HG03565 (cell line): ENCODE measurements around the gene MCC.

Experiments
- ATAC-seq: cut with Tn5 transposase; IDR thresholded peaks from one replicate; pipeline ENCODE4 v1.9.1; 2021; ENCODE audit warnings: mild to moderate bottlenecking, moderate library complexity; ENCODE audit not compliant: unreplicated experiment

Gene MCC

DNA sequence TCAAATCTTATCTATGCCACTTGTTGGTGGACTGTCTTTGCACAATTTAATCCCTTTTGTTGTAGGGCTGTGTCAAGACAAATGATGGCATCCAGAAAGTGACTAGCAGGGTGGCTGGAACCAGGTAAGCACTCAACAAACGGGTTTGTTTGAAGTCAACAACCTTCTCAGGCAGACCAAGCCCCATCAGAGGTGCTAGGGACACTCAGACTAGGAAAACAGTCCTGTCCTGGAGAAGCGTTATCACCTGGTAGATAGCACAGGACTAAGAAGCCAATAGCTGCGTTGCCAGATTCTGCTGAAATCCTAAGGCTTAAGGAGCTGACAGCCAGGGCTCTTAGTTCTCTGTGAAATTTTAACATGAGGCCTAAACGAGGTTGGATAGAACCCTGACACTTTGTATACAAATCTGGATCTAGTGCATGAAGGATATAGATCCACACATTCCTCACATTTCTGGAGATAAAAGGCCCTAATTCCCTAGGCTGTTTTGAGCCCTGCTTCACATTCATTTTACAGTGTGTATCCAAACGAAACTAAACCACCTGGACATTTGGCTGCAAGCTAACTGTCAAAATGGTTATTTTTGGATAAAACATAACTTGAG, 331.9 kb downstream of the MCC start:
- ATAC-seq, result no peak

DNA sequence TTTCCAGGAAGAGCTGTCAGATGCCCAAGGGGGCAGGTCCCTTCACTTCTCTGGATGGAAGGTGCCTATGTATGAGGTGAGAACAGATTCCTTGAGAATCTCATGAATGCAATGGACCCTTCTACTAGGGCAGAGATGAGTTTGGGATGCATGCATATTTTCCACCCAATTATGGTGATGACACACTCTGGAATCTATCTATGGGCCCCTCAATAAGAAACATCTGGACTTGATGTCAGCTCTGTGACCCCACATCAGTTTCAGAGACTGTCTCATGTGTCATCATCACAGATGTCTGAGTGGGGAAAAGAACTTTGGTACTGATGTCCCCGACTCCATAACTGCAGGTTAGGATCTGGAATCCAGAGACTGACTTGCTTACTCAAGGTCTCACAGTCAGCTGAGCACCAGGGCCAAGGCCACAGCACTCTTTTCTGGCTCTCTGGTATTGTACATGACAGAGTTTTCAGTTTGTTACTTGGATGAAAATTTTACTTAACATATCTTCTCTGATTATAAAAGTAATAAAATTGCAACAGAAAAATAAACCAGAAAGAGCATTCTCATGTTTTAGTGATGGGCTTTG, 334.6 kb downstream of the MCC start:
- no peak for ATAC-seq

DNA sequence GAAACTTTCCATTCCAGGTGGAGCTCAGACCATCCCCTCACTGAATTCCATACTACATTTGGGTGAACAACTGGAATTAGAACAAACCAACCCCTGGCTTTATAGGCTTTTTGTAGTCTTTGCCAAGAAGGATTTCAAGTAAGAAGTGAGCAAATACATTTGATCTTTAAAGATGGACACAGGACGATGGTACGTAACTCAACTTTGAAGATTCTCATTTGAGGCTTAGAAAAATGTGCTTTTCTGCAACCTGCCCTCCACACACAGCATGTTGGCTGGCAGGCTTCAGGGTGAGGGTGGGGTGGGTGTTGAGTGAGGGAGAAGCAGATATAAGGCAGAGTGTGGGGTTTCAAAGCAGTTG, 335.9 kb downstream of the MCC start:
- ATAC-seq, result no peak

DNA sequence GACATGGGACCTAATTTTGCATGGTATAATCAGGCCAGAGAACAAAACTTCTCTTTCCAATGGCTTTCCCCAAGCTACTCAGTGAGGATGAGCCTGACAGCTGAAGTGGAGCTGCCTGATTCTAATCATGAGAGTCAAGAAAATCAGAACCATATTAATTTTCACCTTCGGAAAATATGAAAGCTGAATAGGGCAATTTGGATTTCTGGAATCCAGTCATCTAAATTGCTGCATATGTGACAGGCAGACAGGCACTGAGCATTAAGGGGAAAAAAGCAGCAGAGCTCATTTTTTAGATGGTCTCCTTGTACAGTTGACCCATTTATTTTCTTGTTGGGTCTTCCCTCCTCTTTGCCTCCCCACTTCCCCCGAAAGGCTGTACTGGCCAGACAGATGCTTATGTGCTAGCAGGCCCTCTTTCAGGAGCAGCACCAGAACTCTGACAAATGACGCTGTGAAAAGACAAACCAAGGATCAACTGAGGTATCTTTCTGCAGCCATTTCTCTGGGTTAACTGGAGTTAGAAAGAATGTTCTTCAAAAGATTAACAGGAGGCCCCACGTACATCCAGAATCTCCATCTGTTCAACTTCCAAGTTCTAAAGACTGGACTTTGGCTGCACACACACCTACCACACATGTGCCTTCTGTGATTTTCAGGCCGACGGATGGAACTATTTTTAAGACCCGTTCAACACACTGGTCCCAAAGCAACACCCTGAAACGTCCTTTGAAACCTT, 336.4 kb downstream of the MCC start:
- ATAC-seq, result no peak

DNA sequence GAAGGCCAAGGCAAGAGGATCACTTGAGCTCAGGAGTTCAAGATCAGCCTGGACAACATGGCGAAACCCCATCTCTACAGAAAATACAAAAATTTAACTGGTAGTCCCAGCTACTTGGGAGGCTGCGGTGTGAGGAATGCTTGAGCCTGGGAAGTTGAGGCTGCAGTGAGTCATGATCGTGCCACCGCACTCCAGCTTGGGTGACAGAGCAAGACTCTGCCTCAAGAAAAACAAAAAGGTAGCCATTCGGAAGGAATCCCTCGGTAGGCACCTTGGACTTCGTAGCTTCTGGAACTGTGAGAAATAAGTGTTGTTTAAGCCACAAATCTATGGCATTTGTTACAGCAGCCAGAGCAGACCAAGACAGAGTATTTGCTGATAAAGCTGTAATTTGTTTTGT, 337.4 kb downstream of the MCC start:
- ATAC-seq, result no peak

DNA sequence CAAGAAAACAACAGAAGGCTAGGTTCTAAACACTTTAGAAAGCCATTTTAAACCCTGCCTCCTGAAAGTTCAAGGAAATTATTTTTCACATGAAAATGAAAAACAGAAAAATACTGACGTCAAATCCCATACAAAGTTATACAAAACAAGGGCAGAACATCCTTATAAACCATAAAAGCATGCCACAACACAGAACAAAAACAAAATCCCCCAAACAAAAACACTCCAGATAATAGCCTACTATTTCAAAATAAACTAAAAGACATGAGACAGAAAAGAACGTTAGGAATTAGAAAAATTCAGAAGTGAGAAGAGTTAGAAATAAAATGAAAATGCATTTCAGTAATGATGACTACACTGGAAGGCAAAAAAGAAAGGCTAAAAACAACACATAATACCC, 338.0 kb downstream of the MCC start:
- ATAC-seq, result no peak

DNA sequence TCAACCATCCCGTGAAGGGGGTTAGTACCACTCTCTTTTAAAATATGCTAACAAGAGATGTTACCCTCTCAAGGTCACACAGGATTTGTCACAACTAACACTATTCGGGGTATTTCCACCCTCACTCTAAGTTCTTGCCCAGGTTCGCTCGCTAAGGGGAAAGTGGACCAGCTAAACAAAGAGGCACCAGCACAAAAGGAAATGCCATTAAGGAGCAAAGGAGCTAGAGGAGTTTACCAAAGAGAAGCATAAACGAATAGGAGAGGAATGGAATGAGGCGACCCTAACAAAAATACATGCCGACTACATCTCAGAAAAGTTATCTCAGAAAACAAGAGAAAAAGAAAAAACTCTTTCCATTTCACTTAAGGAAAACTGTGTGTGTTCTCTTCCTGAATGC, 340.7 kb downstream of the MCC start:
- ATAC-seq, result no peak

DNA sequence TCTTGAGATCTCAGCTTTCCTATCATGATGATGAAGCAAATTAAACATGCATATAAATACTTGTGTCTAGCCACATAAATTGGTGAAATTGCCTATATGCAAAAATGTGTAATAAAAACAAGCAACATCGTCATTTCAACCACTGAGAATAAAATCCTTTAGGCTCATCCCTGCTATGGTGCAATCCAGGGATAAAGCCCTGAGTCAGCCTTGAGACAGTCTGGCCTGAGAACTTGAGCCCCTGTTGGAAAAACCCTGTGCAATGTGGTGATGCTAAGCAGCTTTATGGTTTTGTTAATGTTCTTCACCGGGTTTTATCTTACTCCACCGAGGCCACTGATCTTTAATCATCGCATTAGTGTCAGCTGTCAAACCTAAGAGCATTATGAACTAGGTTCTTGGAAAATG, 341.1 kb downstream of the MCC start:
- no peak for ATAC-seq

DNA sequence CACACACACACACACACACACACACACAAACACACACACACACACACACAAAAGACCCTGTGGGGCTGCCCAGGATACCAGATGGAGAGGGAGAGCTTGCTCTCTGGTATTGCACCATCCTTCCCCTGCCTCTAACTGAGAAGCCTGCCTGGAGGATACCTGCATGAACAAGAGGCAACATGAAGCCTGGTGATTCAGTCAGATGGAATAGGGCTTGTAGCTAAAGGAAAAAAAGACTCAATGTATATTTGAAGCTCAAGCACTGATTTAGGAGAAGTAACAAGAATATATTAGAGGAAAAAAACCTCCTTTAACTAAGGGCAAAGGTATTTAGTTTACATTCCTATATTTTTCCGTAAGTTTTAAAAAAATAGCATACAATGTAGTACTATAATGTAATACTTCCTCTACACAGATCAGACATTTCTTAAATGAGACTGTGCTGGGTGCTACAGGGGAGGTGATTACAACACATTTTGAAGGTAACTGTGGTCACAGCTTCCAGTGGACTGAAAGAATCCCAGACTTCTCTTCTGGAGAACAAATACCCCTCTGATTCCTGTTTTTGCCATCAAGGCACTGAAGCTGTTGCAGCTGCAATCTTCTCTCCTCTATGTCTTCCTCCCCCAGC, 342.4 kb downstream of the MCC start:
- ATAC-seq, result no peak

DNA sequence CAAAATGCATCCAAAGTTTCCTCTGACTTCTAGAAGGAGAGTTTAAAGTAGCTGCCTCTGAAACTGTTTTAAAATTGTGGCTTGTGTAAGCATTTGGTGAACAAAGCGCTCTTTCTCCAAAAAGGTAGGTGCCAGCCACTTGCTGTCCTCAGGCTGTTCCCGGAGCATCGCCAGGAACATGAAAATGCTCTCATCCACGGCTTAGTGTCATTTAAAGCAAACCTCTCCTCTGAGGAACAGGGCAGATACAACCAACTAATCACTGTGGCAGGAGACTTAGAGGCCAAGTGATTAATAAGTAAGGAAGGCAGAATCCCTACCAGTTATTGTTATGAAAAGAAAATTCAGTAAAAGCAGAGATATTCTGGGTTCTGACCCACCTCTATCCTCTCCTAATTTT, 346.1 kb downstream of the MCC start:
- ATAC-seq, result no peak

DNA sequence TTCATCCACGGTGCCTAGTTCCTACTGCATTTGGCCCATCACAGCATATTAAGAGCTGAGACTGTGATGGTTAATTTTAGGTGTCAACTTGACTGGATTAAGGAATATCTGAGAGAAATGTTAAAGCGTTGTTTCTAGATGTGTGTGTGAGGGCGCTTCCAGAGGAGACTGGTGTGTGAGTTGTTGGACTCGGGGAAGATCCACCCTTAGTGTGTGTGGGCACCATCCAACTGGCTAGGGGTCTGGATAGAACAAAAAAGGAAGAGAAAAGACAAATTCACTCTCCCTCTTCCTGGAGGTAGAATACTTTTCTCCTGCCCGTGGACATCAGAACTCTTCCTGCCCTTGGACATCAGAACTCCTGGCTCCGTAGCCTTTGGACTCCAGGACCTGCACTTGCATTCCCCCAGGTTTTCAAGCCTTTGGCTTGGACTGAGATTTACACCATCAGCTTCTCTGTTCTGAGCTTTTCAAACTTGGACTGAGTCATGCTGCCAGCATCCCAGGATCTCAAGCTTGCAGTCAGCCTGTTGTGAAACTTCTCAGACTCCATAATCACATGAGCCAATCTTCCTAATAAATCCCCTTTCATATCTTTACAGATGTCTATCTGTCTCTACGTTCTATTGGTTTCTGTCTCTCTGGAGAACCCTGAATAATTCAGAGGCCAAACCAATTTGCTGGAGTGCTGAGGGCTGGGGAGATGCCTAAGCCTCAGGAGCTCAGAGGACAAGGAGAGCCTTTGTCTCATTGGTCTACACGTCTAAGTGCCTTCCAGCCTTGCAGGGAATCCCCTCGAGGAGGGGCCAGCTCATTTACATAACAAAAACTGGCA, 347.2 kb downstream of the MCC start:
- no peak for ATAC-seq

DNA sequence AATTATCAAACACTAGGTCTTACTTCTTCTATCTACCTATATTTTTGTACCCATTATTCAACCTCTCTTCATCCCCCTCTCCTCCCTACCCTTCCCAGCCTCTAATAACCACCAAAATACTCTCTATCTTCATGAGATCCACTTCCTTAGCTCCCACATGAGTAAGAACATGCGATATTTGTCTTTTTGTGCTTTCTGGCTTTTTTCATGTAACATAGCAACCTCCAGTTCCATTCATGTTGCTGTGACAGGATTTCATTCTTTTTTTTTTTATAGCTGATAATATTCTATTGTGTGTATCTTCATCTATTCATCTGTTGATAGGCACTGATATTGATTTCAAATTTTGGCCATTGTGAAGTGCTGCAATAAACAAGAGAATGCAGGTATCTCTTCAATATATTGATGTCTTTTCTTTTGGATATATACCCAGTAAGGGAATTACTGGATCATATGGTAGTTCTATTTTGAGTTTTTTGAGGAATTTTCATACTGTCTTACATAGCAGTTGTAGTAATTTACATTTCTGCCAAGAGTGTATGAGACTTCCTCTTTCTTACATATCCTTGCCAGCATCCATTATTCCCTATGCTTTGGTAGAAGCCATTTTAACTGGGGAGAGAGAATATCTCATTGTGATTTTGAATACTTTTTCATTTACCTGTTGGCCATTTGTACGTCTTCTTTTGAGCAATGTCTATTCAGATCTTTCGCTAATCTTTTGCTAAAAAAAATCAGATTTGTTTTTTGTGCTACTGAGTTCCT, 354.9 kb downstream of the MCC start:
- ATAC-seq, result no peak

DNA sequence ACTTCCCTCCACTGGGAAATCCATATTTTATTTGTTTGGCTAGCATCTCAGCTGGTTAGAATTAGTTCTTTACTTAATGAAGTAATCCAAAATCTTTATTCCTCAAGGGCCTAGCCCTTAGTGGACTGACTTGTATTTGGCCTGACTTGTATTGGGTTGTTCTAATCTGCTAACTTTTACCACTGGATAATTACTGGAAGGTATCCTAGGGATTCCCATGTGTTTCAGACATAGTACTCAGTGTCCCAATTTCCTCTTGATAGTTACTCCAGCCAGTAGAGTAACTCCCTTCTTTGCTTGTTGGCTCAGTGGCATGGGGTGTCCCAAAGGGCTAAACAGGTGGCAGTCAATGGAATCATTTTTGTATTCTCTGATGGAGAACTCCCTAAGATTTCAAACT, 355.7 kb downstream of the MCC start:
- ATAC-seq, result no peak

DNA sequence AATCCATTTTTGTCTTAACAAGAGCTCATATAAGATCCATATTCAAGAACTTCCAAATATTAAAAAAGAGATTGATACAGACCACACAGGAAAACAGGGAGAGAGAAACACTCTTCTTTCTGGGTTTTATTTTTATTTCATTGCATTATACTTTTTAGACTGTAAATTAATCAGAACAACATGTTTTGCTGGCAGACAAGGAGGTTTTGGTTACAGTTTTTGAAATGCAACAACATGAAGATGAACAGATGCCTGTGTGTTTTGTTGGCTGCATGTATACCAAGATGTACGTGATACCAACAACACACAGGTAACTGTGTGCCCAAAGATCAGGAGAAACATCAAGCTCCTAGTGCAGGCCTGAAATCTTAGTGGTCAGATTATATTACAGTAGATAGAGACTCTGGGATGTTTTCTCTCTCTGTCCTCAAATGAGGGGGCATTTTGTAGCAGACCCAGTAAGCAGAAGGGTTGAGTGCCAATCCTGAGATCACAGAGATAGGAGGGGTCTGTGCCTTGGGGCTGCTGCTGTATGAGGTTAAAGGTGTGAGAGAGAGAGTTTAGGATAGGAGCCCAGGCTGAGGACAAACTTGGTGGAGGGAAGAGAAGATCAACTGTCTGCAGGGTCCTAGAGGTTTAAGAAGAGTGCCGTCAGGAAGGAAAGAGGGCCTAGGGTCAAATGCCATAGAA, 359.5 kb downstream of the MCC start:
- no peak for ATAC-seq

DNA sequence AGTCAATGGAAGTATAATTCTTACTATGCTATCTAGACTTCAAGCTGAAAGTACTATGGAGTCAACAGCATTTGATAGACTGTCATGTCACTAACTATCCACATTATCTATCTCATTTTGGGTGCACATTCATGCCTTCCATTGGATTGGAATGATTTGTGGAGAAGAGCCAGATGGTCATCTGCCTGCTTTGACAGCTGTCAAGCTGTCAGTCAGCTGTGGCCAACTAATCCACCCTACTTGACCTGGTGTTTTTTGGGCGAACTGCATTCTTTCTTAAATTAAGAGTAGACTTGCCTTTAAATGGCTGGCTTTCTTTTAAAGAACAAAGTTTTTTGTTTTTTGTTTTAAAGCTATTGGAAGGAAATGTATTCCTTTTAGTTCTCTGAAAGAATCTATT, 360.2 kb downstream of the MCC start:
- no peak for ATAC-seq

DNA sequence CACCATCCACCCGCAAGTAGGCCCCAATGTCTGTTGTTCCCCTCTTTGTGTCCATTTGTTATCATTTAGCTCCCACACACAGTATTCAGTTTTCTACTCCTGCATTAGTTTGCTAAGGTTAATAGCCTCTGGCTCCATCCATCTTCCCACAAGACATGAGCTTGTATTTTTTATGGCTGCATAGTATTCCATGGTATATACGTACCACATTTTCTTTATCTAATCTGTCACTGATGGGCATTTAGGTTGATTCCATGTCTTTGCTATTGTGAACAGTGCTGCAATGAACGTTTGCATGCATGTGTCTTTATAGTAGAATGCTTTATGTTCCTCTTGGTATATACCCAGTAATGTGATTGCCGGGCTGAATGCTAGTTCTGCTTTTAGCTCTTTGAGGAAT, 361.2 kb downstream of the MCC start:
- ATAC-seq, result no peak

DNA sequence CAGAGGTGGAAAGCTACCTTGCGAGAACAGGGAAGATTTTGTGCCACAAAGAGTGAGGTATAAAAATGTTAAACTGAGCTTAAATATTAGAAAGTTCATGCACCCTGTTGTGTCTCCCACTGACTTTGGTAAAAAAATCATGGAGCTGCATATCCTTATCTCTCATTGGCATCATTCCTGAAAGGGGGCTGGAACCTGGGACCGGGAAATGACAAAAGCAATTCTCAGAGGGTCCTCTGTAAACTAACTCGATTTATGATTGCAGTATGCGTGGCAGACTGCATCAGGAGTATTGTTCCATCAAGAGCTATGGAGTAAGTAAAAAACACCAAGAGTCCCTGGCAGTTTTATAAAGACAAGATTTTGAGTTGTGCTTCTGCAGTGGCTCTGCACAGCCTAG, 362.9 kb downstream of the MCC start:
- no peak for ATAC-seq

DNA sequence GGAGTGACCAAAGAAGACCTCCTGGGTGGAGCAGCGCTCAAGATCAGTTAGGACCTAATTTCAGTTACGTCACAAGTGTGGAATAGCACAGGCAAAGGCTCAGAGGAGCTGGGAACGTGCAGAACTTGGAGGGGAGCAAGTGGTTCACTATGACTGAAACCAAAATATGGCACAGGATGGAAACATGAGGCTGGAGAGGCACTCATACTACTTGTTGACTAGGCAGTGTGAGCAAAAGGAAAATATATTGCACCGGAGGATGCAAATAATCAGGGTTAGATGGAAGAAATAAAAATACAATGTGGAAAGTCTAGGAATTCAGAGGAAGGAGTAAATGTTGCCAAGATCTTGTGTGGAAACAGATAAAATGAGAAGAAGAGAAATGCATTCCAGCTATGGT, 363.3 kb downstream of the MCC start:
- ATAC-seq, result no peak

DNA sequence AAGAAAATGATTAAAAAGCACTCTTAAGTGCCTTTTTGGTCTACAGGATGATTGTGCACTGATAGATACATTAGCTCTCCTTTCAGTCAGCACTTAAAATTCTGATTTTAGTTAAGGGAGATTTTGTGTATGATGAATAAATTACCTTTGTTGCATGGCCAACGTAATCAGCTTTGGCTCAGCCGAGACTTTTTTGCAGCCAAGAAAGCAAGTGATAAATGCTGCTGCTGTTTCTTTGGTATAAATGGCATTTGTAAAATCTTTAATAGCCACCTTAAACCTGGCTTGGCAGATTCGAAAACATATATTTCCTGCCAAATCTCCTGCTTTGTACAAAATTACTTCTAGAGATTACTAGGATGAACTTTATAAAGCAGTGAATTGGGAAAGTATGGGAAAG, 364.0 kb downstream of the MCC start:
- ATAC-seq, result no peak

DNA sequence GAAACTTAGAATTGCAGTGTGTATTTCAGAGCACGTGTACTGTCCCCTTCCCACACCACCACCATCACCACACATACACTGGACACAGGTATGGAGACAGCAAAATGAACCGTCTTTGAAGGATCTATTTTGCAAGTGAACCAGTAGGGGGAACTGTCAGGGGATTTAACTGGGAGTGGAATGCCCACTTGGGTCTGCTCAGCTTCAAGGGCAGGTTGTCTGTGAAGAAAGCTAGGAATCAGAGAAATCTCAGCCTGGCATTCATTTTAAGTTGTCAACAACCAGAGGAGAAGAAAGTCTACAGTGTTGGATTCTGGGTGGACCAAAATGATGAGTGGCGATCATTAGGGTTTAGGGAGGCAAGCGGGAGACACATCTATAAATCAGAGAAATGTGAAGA, 364.6 kb downstream of the MCC start:
- ATAC-seq, result no peak
